Urinary bladder (tissue), 4 donors: Measurements from ENCODE around the gene SUSD4. TPM values are rescaled to one million over a fixed set of nuclear protein-coding genes. Genes with fewer than 3 reads are reported as not detected.

Experiments used
- DNase-seq: peaks from one replicate; pipeline ENCODE4 v3.0.0-alpha.2; 2015; ENCODE audit errors: extremely low spot score
- H3K27ac ChIP-seq: one replicate; pipeline ENCODE4 v1.5.1; 2013; ENCODE audit warnings: low read depth, mild to moderate bottlenecking, moderate library complexity
- H3K36me3 ChIP-seq: one replicate; pipeline ENCODE4 v1.6.1; 2013; ENCODE audit warnings: mild to moderate bottlenecking, moderate library complexity; ENCODE audit not compliant: insufficient read depth
- H3K4me1 ChIP-seq: one replicate; pipeline ENCODE4 v1.6.1; 2013; ENCODE audit warnings: mild to moderate bottlenecking, moderate library complexity; ENCODE audit not compliant: insufficient read depth
- H3K4me3 ChIP-seq: one replicate; pipeline ENCODE4 v1.5.1; 2013; ENCODE audit warnings: low read depth, low read length
- WGBS: extraction: QIAGEN DNeasy Blood & Tissue Kit; methylation state at CpG from one replicate; pipeline ENCODE4 v1.1.7; 2013; 5-methylcytosine and 5-hydroxymethylcytosine counted together
- polyA plus RNA-seq: library from polyadenylated mRNA; stranded (reverse); fragments of 200-250 nt; gene quantifications from one replicate; pipeline ENCODE4 v1.2.3, GENCODE V29; 2013
- total RNA-seq: library from RNA; depleted of rRNA; stranded (reverse); fragments of >200 nt; gene quantifications from one replicate; pipeline ENCODE4 v1.2.3, GENCODE V29; 2014
- donor health status: healthy with polysubstance abuse.
- donor health status: healthy.

The SUSD4 gene
- total and polyA plus RNA-seq, 2 donors: 2.0 to 6.3 TPM

DNA sequence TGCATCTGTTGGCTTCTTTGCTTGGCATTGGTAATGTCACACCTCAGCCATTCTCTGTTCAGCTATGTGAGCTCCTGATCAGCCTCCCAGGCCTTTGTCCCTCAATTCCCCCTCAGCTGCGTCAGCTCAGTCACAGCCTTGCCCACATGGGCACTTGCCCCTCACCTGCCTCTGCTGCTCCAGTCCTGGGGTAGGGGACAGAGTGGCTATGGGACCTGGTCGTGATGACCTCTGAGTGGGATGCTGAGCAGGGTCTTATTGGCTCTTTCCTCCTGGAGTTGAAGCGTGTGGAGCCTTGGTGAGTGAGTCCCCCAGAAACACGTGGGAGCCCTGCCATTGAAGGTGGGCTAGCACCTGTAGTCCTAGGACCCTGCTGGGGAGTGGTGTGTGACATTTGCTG is 159.6 kb downstream of the SUSD4 start:
- Histone ChIP-seq H3K4me3 (no peak overlapping the region), H3K27ac (no peak overlapping the region), H3K36me3 (no peaks in the 10 kb centered on the region), H3K4me1 (no peaks in the 10 kb centered on the region)
- WGBS: 89% methylated on average over 4 of the region's 4 CpGs
- no peak for DNase-seq

DNA sequence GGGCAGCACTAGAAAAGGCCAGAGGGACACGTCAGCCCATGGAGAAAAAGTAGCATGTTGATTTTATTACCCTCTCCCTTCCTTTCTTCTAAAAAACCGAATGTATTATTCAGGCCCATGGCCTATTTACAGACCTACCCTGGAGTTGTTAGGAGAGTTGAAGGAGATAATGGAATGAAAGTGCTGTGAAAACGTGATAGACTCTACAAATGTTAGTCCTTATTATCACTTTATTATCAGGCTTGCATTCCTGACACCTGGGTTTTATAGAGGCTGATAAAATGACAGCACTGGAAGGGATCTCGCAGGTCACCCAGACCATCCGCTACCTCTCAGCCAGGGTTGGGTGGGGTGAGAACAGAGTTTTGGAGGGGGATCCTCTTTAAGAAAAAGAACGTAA is 160.3 kb downstream of the SUSD4 start:
- Histone ChIP-seq H3K27ac (no peak overlapping the region), H3K4me1 (no peaks in the 10 kb centered on the region), H3K4me3 (no peak overlapping the region), H3K36me3 (no peaks in the 10 kb centered on the region)
- WGBS: 75% methylated on average over 6 of the region's 6 CpGs
- no peak for DNase-seq

DNA sequence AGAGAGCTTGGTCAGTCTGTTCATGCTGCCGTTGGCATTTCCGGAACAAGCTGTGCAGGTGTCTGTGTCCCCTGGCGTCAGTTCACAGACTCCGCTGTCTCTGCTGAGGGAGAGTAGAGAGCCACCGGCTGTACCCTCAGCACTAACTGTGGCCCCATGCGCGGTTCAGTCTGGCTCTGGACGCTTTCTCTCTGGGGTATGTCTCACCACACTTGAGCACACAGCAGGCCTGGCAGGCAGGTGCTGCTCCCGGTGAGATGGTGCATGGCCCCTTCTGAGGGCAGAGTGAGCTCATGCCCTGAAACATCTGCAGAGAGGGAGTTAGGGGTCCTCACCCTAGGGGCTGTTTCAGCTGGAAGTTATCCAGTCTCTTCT is 161.0 kb downstream of the SUSD4 start:
- Histone ChIP-seq H3K27ac (no peak overlapping the region), H3K4me1 (no peaks in the 10 kb centered on the region), H3K4me3 (no peak overlapping the region), H3K36me3 (no peaks in the 10 kb centered on the region)
- no peak for DNase-seq
- 84% methylated on average over 9 of the region's 9 CpGs for WGBS

DNA sequence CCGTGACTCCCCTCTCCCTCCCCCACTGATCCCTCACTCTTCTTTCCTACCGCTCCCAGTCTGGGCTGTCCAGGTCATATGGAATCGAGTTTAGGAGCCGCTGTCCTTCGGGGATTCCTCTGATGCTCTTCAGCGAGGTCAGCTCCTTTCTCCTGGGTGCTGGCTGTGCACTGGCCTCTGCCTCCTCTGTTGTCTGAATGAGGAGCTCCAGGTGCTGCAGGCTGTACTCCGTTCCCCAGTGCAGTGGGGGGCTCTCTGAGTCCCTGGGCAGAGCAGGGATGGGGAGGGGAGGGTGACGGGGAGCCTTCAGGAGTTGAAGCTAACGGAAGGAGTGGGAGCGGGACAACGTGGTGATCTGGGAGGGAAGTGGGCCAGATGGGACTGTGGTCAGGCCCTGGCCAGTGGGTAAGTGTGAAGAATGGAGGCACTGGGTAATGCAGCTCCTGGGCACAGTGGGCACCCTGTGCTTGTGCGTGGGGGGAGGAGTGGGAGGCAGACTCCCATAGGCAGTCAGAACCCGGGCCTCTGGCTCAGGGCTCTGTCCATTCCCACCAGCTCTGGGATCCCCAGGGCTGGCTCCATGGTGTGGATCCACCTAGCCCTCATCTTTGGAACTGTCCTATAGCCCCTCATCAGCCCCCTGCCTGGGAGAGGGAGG is 161.5 kb downstream of the SUSD4 start:
- Histone ChIP-seq H3K36me3 (no peaks in the 10 kb centered on the region), H3K4me3 (no peak overlapping the region), H3K27ac (no peak overlapping the region), H3K4me1 (no peaks in the 10 kb centered on the region)
- DNase-seq: no peak
- 77% methylated on average over 13 of the region's 13 CpGs for WGBS

DNA sequence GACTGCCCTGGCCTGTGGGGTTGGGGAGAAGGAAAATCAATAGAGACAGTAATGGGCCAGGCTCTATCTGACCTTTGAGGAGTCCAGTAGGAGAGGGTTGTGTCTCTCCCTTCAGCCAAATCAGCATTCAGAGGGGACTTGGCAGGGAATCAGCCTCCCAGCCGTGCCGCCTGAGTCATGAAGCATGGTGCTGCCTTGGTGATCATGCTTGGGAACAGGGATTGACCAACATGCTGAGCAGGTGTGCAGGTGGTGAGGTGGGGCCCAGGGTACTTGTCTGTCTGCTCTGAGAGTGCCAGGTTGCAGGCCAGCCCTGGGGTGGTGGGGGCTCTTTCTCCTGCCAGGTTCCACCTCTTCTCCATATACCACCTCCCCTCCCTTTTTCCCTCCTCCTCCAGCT is 162.0 kb downstream of the SUSD4 start:
- no peak overlapping the region for H3K27ac ChIP-seq
- no peak for DNase-seq
- whole genome bisulfite sequencing: 79% methylated on average over 2 of the region's 2 CpGs

DNA sequence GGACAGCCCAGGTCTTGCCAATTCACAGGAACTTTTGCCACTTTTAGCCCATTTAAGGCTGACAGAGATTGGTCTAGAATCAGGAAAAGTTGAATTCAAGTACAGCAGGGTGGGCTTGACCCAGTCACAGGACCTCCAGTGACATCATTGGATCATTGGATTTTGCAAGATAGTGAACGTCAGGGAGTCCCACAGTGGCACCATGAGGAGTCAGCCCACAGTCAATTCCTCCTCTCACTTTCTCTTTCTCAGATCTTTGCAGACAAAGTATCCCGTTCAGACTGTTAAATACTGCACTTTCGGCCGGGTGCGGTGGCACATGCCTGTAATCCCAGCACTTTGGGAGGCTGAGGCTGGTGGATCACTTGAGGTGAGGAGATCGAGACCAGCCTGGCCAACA is 163.1 kb downstream of the SUSD4 start:
- Histone ChIP-seq H3K27ac (no peak overlapping the region), H3K4me3 (no peak overlapping the region), H3K4me1 (no peaks in the 10 kb centered on the region), H3K36me3 (no peaks in the 10 kb centered on the region)
- no peak for DNase-seq
- 82% methylated on average over 6 of the region's 6 CpGs for WGBS

More for the DNA sequence above, 162.0 kb downstream of the SUSD4 start:
- Histone ChIP-seq H3K36me3 (no peaks in the 10 kb centered on the region), H3K4me3 (no peak overlapping the region), H3K4me1 (no peaks in the 10 kb centered on the region)

DNA sequence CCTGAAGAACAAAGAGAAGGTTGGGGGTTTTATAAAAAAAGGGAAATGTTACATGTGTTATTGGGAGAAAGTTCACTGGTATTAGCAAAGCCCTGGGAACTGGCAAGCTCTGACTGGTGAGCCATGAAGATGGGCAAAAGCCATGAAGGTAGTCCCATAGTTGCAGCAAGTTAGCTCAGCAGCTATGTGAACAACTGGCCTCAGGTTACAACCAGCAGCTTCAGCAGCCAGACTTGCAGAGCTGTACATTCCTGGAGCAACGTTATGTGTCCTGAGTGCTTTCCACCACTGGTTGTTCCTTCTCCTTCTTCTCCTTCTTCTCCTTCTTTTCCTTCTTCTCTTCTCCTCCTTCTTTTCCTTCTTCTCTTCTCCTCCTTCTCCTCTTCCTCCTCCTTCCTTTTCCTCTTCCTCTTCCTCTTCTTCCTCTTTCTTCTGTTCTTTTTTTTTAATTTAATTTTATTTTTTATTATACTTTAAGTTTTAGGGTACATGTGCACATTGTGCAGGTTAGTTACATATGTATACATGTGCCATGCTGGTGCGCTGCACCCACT is 164.8 kb downstream of the SUSD4 start:
- Histone ChIP-seq H3K4me1 (no peaks in the 10 kb centered on the region), H3K4me3 (no peak overlapping the region), H3K36me3 (no peaks in the 10 kb centered on the region), H3K27ac (no peak overlapping the region)
- no peak for DNase-seq
- 40% methylated on average over 2 of the region's 2 CpGs for WGBS

DNA sequence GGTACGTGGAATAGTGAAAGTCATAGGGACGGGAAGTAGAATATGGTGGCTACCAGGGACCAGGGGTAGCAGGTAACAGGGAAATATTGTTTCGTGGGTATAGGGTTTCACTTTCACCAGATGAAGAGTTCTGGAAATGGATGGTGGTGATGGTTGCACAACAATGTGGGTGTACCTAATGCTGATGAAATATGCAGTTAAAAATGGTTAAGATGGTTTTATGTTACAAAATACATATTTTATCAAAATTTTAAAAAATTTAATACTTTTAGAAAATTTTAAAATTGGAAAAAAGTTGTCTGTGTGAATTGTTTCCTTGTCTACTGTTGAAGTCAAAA is 165.4 kb downstream of the SUSD4 start:
- H3K4me3 ChIP-seq: no peak overlapping the region
- no peak overlapping the region for H3K27ac ChIP-seq
- H3K4me1 ChIP-seq: no peaks in the 10 kb centered on the region
- no peaks in the 10 kb centered on the region for H3K36me3 ChIP-seq
- WGBS: 79% methylated on average over 3 of the region's 3 CpGs
- no peak for DNase-seq

DNA sequence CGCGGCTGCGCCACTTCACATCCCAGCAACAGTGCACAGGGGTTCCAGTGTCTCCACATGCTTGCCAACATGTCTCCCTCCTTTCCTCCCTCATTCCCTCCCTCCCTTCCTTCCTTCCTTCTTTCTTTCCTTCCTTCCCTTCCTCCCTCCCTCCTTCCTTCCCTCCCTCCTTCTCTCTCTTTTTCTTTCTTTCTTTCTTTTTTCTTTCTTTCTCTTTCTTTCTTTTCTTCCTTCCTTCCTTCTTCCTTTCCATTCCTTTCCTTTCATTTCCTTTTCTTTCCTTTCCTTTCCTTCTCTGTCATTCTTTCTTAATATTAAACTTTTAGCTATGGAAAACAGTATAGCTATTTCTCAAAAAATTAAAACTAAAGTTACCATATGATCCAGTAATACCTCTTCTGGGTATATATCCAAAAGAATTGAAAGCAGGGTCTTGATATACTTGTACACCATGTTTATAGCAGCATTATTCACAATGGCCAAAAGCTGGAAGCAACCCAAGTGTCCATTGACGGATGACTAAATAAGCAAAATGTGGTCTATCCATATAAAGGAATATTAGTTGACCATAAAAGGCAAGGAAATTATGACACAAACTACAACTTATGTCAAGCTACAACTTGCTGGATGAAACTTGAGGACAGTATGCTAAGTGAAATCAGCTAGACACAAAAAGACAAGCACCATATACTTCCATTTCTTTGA is 165.9 kb downstream of the SUSD4 start:
- DNase-seq: no peak
- Histone ChIP-seq H3K27ac (no peak overlapping the region), H3K36me3 (no peaks in the 10 kb centered on the region), H3K4me3 (no peak overlapping the region), H3K4me1 (no peaks in the 10 kb centered on the region)
- WGBS: 64% methylated on average over 4 of the region's 4 CpGs

DNA sequence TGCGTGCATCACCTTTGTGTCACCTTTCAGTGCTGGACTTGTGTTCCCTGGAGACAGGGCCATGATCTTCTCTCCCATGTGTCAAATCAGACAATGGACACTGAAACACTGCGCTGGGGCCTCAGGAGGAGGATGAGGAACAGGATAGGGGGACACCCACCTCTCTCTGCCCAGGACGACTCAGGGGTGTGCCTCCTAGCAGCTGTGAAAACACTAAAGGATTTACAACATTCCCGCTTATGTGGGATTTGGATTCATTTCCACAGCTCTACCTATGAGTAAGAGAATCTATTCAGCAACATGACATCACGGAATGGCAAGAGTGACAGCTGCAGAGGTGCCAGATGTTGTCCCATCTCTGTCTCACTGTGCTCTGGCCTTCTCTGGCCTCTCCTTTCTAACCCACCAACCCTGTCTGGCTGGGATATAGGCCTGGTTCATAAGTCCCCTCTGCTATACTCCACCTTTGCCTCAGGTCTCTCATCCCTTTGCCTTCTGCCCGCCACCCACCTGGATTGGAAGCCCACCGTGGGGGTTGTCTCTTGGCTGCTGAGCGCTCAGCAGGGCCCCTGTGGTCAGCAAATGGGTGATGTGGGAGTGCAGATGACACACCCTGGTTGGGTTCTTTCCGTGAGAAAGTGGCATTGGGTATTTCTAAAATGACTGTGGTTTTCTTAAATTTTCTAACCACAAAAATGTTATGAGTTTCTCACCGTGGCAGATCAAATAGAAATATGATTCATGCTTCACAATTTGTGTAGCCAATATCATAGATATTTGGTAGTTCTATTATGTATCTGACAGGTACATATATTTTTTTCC is 173.9 kb downstream of the SUSD4 start:
- Histone ChIP-seq H3K4me1 (no peaks in the 10 kb centered on the region), H3K27ac (no peak overlapping the region), H3K36me3 (no peaks in the 10 kb centered on the region), H3K4me3 (no peak overlapping the region)
- no peak for DNase-seq
- WGBS: 69% methylated on average over 10 of the region's 10 CpGs

DNA sequence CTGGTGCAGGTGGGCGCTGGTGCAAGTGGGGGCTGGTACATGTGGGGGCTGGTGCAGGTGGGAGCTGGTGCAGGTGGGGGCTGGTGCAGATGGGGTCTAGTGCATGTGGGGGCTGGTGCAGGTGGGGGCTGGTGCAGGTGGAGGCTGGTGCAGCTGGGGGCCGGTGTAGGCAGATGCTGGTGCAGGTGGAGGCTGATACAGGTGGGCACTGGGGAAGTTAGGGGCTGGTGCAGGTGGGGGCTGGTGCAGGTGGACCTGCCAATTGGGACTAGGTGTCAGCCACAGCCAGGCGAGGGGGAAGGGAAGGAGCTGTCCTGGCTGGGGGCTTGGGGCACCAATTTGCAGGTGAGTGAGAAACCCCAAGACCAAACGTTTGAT is 174.5 kb downstream of the SUSD4 start:
- H3K4me1 ChIP-seq: no peaks in the 10 kb centered on the region
- WGBS: 66% methylated on average over 4 of the region's 4 CpGs
- H3K36me3 ChIP-seq: no peaks in the 10 kb centered on the region
- H3K27ac ChIP-seq: no peak overlapping the region
- DNase-seq: no peak
- no peak overlapping the region for H3K4me3 ChIP-seq

DNA sequence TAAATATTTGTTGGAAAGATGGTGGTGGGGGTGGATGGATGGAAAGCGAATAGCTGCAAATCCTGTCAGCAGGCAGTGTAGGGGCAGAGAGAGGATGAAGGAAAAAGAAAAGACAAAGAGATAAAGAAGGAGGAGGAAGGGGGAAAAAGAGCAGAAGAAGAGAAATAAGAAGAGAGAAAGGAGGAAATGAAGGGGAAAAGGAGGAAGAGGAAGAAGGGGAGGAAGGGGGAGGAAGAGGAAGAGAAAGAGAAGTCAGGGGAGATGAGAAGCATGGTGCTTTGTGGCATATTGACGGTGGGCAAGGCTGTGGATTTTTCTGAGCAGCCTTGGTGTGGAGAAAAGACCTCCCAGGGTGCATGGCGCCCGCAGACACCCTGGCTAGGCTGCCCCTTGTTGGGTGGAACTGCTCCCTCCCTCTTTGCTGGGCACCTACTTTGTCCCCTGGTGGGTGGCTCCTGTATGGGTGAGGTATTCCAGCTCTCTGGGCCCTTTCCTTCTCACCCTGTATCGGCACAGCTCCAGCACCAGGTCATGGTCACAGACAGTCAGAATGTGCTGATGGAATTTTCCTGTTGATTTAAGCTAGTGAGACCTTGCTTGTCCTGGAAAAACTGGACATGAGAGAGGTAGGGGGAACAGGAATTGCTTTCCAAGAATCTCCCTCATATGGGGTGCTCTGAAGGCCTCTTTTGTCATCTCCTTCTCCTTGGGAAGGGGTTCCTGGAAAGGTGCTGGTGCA is 175.2 kb downstream of the SUSD4 start:
- Histone ChIP-seq H3K27ac (no peak overlapping the region), H3K36me3 (no peaks in the 10 kb centered on the region), H3K4me1 (no peaks in the 10 kb centered on the region), H3K4me3 (no peak overlapping the region)
- WGBS: 75% methylated on average over 5 of the region's 5 CpGs
- DNase-seq: no peak

DNA sequence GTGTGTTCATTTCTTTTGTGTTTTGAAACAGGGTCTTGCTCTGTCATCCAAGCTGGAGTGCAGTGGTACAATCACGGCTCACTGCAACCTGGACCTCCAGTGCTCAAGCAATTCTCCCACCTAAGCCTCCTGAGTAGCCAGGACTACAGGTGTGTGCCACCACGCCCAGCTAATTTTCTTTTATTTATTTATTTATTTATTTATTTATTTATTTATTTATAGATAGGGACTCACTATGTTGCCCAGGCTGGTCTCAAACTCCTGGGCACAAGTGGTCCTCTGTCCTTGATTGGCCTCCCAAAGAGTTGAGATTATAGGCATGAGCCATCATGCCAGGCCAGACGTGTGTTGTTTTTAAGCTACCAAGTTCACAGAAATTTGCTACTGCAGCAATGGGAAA is 177.2 kb downstream of the SUSD4 start:
- no peaks in the 10 kb centered on the region for H3K4me1 ChIP-seq
- 80% methylated on average over 3 of the region's 3 CpGs for WGBS
- no peaks in the 10 kb centered on the region for H3K36me3 ChIP-seq
- DNase-seq: no peak
- H3K27ac ChIP-seq: no peak overlapping the region
- no peak overlapping the region for H3K4me3 ChIP-seq
